ENCODE measurements around the gene ADAMTS17. TPM values are rescaled to one million over a fixed set of nuclear protein-coding genes. Genes with fewer than 3 reads are reported as not detected.
"Not testable (repeated sequence)": the region's sequence is repeated elsewhere in the genome, so short reads cannot be mapped to it uniquely, and the experiment has no call there.

ADAMTS17 gene
- total and polyA plus RNA-seq, 9 donors = 3.1 to 8.2 (median 5.2) TPM

GRCh38 chr15:100081454-100081853 lies 260.3 kb downstream of the ADAMTS17 start:
- no CpG with 5 or more reads among the region's 4 CpGs for WGBS (ENCODE audit: insufficient coverage)
- Histone ChIP-seq H3K27ac (ENCODE audit: low read length) (no peak overlapping the region), H3K4me1 (ENCODE audit: control insufficient read depth, insufficient read depth, low read length) (no peaks in the 10 kb centered on the region), H3K4me3 (ENCODE audit: low read length) (no peak overlapping the region), H3K36me3 (ENCODE audit: control insufficient read depth, insufficient read depth, low read length) (no peaks in the 10 kb centered on the region), H3K27me3 (ENCODE audit: control insufficient read depth, insufficient read depth, low read length) (no peaks in the 10 kb centered on the region), H3K9me3 (replicated peaks; ENCODE audit: control insufficient read depth, low read depth, low read length) (no peaks in the 10 kb centered on the region)
- DNase-seq = no peak

GRCh38 chr15:100078511-100079220 lies 263.1 kb downstream of the ADAMTS17 start:
- Histone ChIP-seq H3K36me3 (ENCODE audit: control insufficient read depth, insufficient read depth, low read length) (no peaks in the 10 kb centered on the region), H3K4me1 (ENCODE audit: control insufficient read depth, insufficient read depth, low read length) (no peaks in the 10 kb centered on the region), H3K9me3 (replicated peaks; ENCODE audit: control insufficient read depth, low read depth, low read length) (no peaks in the 10 kb centered on the region), H3K27me3 (ENCODE audit: control insufficient read depth, insufficient read depth, low read length) (no peaks in the 10 kb centered on the region), H3K27ac (ENCODE audit: low read length) (no peak overlapping the region), H3K4me3 (ENCODE audit: low read length) (no peak overlapping the region)
- DNase-seq = no peak
- WGBS (ENCODE audit: insufficient coverage) = 88% methylated on average over 2 of the region's 6 CpGs

GRCh38 chr15:100075229-100075628 lies 266.5 kb downstream of the ADAMTS17 start:
- no peaks in the 10 kb centered on the region for H3K4me1 ChIP-seq (ENCODE audit: control insufficient read depth, insufficient read depth, low read length)
- peak; percentile 77 for DNase-seq
- H3K27me3 ChIP-seq (ENCODE audit: control insufficient read depth, insufficient read depth, low read length) = no peaks in the 10 kb centered on the region
- no peak overlapping the region for H3K27ac ChIP-seq (ENCODE audit: low read length)
- no CpG with 5 or more reads among the region's 1 CpG for WGBS (ENCODE audit: insufficient coverage)
- no peaks in the 10 kb centered on the region for H3K36me3 ChIP-seq (ENCODE audit: control insufficient read depth, insufficient read depth, low read length)
- no peak overlapping the region for H3K4me3 ChIP-seq (ENCODE audit: low read length)
- no peaks in the 10 kb centered on the region for H3K9me3 ChIP-seq (replicated peaks; ENCODE audit: control insufficient read depth, low read depth, low read length)

GRCh38 chr15:100073982-100074381 lies 267.8 kb downstream of the ADAMTS17 start:
- Histone ChIP-seq H3K4me1 (ENCODE audit: control insufficient read depth, insufficient read depth, low read length) (no peaks in the 10 kb centered on the region), H3K4me3 (ENCODE audit: low read length) (no peak overlapping the region), H3K36me3 (ENCODE audit: control insufficient read depth, insufficient read depth, low read length) (no peaks in the 10 kb centered on the region), H3K27ac (ENCODE audit: low read length) (no peak overlapping the region), H3K9me3 (replicated peaks; ENCODE audit: control insufficient read depth, low read depth, low read length) (no peaks in the 10 kb centered on the region), H3K27me3 (ENCODE audit: control insufficient read depth, insufficient read depth, low read length) (no peaks in the 10 kb centered on the region)
- no peak for DNase-seq
- no CpG with 5 or more reads among the region's 5 CpGs for WGBS (ENCODE audit: insufficient coverage)

GRCh38 chr15:100066521-100067280 lies 275.1 kb downstream of the ADAMTS17 start:
- not testable (repeated sequence) for DNase-seq; H3K36me3 ChIP-seq (ENCODE audit: control insufficient read depth, insufficient read depth, low read length); H3K9me3 ChIP-seq (replicated peaks; ENCODE audit: control insufficient read depth, low read depth, low read length); H3K27me3 ChIP-seq (ENCODE audit: control insufficient read depth, insufficient read depth, low read length); H3K27ac ChIP-seq (ENCODE audit: low read length); H3K4me3 ChIP-seq (ENCODE audit: low read length)
- 90% methylated on average over 2 of the region's 12 CpGs for WGBS (ENCODE audit: insufficient coverage)
- peaks cover 13% of the 10 kb centered on the region for H3K4me1 ChIP-seq (ENCODE audit: control insufficient read depth, insufficient read depth, low read length)

- DNase-seq = peak; percentile 66
- Histone ChIP-seq H3K4me3 (ENCODE audit: low read length) (no peak overlapping the region), H3K4me1 (ENCODE audit: control insufficient read depth, insufficient read depth, low read length) (peaks cover 43% of the 10 kb centered on the region), H3K36me3 (ENCODE audit: control insufficient read depth, insufficient read depth, low read length) (no peaks in the 10 kb centered on the region), H3K27ac (ENCODE audit: low read length) (peak overlapping the region; percentile 50), H3K27me3 (ENCODE audit: control insufficient read depth, insufficient read depth, low read length) (peaks cover 4% of the 10 kb centered on the region), H3K9me3 (replicated peaks; ENCODE audit: control insufficient read depth, low read depth, low read length) (no peaks in the 10 kb centered on the region)
- 61% methylated on average over 5 of the region's 5 CpGs for WGBS (ENCODE audit: insufficient coverage)
Observed at GRCh38 chr15:100061944-100062343, 279.8 kb downstream of the ADAMTS17 start.

GRCh38 chr15:100060276-100060926 lies 281.4 kb downstream of the ADAMTS17 start:
- H3K4me3 ChIP-seq (ENCODE audit: low read length) = no peak overlapping the region
- no peaks in the 10 kb centered on the region for H3K36me3 ChIP-seq (ENCODE audit: control insufficient read depth, insufficient read depth, low read length)
- H3K27me3 ChIP-seq (ENCODE audit: control insufficient read depth, insufficient read depth, low read length) = peaks cover 4% of the 10 kb centered on the region
- peak; percentile 74 for DNase-seq
- no peaks in the 10 kb centered on the region for H3K9me3 ChIP-seq (replicated peaks; ENCODE audit: control insufficient read depth, low read depth, low read length)
- H3K4me1 ChIP-seq (ENCODE audit: control insufficient read depth, insufficient read depth, low read length) = peaks cover 43% of the 10 kb centered on the region
- peak overlapping the region; percentile 3 for H3K27ac ChIP-seq (ENCODE audit: low read length)
- 53% methylated on average over 6 of the region's 10 CpGs for WGBS (ENCODE audit: insufficient coverage)

GRCh38 chr15:100059521-100059920 lies 282.3 kb downstream of the ADAMTS17 start:
- Histone ChIP-seq H3K27ac (ENCODE audit: low read length) (no peak overlapping the region), H3K4me1 (ENCODE audit: control insufficient read depth, insufficient read depth, low read length) (peaks cover 43% of the 10 kb centered on the region), H3K4me3 (ENCODE audit: low read length) (no peak overlapping the region), H3K9me3 (replicated peaks; ENCODE audit: control insufficient read depth, low read depth, low read length) (no peaks in the 10 kb centered on the region), H3K27me3 (ENCODE audit: control insufficient read depth, insufficient read depth, low read length) (peaks cover 4% of the 10 kb centered on the region), H3K36me3 (ENCODE audit: control insufficient read depth, insufficient read depth, low read length) (no peaks in the 10 kb centered on the region)
- 80% methylated on average over 2 of the region's 4 CpGs for WGBS (ENCODE audit: insufficient coverage)
- DNase-seq = no peak

- no peak for DNase-seq
- Histone ChIP-seq H3K27ac (ENCODE audit: low read length) (no peak overlapping the region), H3K4me1 (ENCODE audit: control insufficient read depth, insufficient read depth, low read length) (peaks cover 43% of the 10 kb centered on the region), H3K4me3 (ENCODE audit: low read length) (no peak overlapping the region), H3K9me3 (replicated peaks; ENCODE audit: control insufficient read depth, low read depth, low read length) (no peaks in the 10 kb centered on the region), H3K27me3 (ENCODE audit: control insufficient read depth, insufficient read depth, low read length) (peaks cover 4% of the 10 kb centered on the region), H3K36me3 (ENCODE audit: control insufficient read depth, insufficient read depth, low read length) (no peaks in the 10 kb centered on the region)
- WGBS (ENCODE audit: insufficient coverage) = 71% methylated on average over 12 of the region's 12 CpGs
Observed at GRCh38 chr15:100059094-100059493, 282.7 kb downstream of the ADAMTS17 start.

GRCh38 chr15:100058458-100058857 lies 283.3 kb downstream of the ADAMTS17 start:
- 80% methylated on average over 11 of the region's 11 CpGs for WGBS (ENCODE audit: insufficient coverage)
- H3K27me3 ChIP-seq (ENCODE audit: control insufficient read depth, insufficient read depth, low read length) = peaks cover 4% of the 10 kb centered on the region
- no peak for DNase-seq
- H3K4me1 ChIP-seq (ENCODE audit: control insufficient read depth, insufficient read depth, low read length) = peaks cover 45% of the 10 kb centered on the region
- H3K4me3 ChIP-seq (ENCODE audit: low read length) = no peak overlapping the region
- H3K36me3 ChIP-seq (ENCODE audit: control insufficient read depth, insufficient read depth, low read length) = no peaks in the 10 kb centered on the region
- H3K27ac ChIP-seq (ENCODE audit: low read length) = no peak overlapping the region
- no peaks in the 10 kb centered on the region for H3K9me3 ChIP-seq (replicated peaks; ENCODE audit: control insufficient read depth, low read depth, low read length)
